Cardiac septum (tissue), 1 donor: ENCODE measurements around the gene TENM3. TPM values are rescaled to one million over a fixed set of nuclear protein-coding genes. Genes with fewer than 3 reads are reported as not detected.

ENCODE experiments used
- DNase-seq: peaks from one replicate; pipeline ENCODE4 v3.0.0-alpha.2; 2020; ENCODE audit warnings: low spot score
- intact Hi-C: fragments of 100-400 bp; cut with DNase I; formaldehyde crosslinking; loops from one replicate; pipeline ENCODE4 v1.14.0; 2022
- total RNA-seq: library from RNA; stranded (reverse); fragmentation: NEBNext Ultra II Directional; extraction: Animal tissue kit (Norgen Biotek cat#: 25700); gene quantifications from one replicate; pipeline ENCODE4 v1.2.1, GENCODE V29; 2021
- donor health status: DM: no; HTN: no; CAD: no.

Gene TENM3
- total RNA-seq, 1 donor from 2014 or later, result 3.9 TPM

DNA sequence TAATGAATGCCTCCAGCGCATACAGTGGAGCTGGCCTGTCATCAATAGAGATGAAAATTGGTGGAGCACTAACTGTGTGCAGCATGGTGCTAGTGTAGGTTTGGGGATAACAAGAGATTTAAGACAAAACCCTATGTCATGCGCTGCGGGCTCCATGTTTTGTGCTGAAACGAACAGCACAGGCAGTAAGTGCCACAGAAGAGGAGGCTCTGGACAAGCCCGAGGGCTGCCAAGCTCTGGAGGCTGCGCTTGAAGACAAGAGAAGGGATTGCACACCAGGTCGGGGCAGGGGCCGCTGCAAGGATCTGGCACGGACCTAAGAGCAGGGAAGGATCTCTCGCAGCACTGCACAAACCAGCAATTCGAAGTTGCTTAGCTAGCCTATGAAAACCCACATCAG lies 35.5 kb downstream of the TENM3 start:
- DNase-seq, result no peak
- intact Hi-C loops, result no loop called here

DNA sequence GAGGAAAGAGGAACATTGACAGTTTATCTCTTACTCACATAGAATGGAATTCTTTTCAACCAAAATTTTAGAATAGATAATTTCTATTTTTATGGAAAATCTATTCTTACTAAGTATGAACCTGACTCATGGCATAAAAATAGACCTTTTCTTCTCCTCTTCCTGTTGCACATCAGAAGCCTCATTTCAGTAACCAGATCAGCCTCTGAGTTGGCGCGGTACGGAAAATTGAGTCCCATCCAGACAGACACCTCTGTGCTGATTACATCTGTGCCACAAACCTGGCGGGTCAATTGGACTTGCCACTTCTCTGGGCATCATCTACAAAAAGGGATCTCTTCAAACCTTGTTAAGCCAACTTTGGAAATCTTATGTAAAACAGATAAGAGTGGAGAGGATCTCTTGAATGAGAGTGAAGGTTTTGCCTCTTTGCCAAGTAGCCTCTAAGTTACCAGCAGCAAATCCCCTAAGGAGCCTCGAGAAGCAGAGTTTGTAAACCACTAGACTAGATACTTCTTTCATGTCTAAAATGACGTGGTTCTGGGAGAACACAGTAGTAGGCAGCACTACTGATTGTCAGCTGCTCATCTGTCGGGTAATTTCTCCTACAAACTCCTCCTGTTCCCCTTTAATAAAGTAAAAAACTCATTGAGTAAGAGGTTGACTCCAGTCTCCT lies 37.4 kb downstream of the TENM3 start:
- no peak for DNase-seq
- intact Hi-C loops, result no loop called here

DNA sequence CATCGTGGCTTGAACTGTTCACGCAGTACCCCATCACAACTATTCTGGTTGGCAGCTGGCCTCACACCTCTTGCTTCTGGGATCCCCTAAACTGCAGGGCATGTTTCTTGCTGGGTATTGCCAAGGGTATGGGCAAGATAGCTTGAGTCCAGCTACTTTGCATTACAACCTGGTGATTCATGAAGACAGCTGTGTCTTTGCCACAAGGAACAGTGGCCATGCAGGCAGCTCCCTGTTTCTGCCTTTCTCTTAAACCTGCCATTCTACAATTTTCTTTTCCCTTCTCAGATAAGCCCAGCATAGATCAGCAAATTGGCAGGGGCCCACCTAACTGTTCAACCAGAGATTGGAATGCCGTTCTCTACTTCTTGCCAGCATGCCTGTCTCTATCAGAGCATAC lies 42.8 kb downstream of the TENM3 start:
- intact Hi-C loops, result no loop called here
- no peak for DNase-seq

DNA sequence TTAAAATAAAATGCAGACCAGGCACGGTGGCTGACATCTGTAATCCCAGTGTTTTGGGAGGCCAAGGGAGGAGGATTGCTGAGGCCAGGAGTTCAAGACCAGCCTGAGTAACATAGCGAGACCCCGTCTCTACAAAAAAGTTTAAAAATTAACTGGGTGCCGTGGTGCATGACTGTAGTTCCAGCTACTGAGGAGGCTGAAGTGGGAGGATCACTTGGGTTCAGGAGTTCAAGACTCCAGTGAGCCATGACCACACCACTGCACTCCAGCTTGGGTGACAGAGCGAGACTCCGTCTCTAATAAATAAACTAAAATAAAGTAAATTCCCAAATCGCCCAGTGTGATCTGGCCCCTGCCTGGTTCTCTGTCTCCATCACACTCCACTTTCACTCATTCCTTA lies 43.7 kb downstream of the TENM3 start:
- intact Hi-C loops, result no loop called here
- DNase-seq, result no peak

DNA sequence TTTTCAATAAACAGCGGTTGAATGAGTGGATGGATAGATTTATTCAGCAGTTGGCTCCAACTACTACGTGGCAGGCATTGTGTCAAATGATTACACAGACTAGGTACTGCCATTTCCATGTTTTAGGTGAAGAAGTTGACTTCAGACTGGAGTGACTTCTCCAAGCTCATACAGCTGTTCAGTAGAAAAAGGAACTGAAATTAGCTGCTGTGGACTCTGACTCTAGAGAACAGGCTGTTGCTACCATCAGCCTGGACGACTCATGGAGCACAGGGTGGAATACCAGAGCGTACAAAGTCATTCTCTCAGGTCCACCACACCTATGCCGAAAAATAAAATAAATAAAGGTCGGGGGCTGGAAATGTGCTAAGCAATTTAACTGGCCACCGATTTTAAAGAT lies 45.3 kb downstream of the TENM3 start:
- DNase-seq, result no peak
- intact Hi-C loops, result no loop called here

GRCh38 chr4:182289809-182290208 lies 46.6 kb downstream of the TENM3 start:
- no peak for DNase-seq
- intact Hi-C loops, result no loop called here

DNA sequence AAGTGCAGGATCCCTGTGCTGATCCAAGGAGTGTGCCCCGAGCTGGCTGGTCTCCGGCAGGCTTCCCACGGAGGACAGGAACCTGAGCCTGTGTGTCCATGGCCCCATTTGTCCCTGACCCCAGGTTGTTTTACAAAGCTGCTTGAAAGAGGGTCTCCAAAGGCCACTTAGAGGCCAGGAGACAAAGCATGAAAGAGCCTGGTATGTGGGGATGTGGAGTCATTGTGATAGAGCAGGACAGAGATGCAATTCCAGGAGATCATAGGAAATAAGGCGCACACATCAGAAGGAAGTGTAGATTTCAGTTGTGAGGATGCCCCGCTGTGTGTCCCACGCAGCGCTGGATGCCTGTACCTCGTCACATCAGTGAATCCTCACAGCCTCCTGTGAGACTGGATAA lies 48.0 kb downstream of the TENM3 start:
- DNase-seq, result no peak
- intact Hi-C loops, result no loop called here

- intact Hi-C loops, result no loop called here
Observed at GRCh38 chr4:182291597-182292270, 48.5 kb downstream of the TENM3 start.

GRCh38 chr4:182292612-182293011 lies 49.4 kb downstream of the TENM3 start:
- no peak for DNase-seq
- intact Hi-C loops, result no loop called here

More at GRCh38 chr4:182291597-182292270, 48.5 kb downstream of the TENM3 start:
- DNase-seq, result no peak

GRCh38 chr4:182293691-182294255 lies 50.6 kb downstream of the TENM3 start:
- intact Hi-C loops, result no loop called here
- DNase-seq, result no peak

- no peak for DNase-seq
- intact Hi-C loops, result no loop called here
Observed at GRCh38 chr4:182294451-182294850, 51.2 kb downstream of the TENM3 start.

DNA sequence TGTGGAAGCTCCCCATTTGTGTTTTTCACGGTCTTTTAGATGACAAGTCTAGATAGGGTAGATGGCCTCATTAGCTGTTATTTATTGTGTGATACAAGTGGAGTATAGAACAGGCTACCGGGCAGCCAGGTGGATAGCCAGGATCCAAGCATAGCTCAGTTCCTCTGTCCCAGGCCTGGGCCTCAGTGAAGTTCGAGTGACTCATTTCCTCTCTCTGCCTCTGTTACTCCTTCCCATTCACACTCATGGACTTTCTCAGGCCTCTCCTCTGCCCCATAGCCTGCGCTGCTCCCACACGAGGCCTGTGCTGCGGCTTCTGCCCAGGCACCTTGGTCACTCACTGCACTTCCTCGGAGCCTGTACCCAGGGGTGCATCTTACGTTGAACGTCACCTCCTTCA lies 54.5 kb downstream of the TENM3 start:
- intact Hi-C loops, result no loop called here
- no peak for DNase-seq

DNA sequence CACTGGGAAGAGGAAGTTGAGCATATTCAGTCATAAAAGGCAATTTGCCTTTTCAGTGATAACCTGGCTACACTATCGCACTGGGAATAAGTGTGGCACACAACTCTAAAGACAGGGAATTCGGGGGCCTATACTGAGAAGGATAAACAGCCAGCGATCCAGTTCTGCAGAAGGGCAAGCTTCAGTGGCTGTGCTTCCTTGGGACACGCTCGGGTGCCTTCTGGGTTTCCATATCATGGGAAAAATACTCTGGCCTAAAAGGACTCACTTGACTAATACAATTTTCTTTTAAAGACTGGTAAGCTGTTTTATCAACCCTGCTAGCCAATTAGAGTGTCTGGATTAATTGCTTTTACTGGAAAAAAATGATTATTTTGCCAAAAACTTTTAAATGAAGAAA lies 58.5 kb downstream of the TENM3 start:
- DNase-seq, result no peak
- intact Hi-C loops, result no loop called here

- intact Hi-C loops, result no loop called here
Observed at GRCh38 chr4:182303847-182304246, 60.6 kb downstream of the TENM3 start.

GRCh38 chr4:182306792-182307507 lies 63.7 kb downstream of the TENM3 start:
- DNase-seq, result no peak
- intact Hi-C loops, result no loop called here

More at GRCh38 chr4:182303847-182304246, 60.6 kb downstream of the TENM3 start:
- DNase-seq, result no peak

DNA sequence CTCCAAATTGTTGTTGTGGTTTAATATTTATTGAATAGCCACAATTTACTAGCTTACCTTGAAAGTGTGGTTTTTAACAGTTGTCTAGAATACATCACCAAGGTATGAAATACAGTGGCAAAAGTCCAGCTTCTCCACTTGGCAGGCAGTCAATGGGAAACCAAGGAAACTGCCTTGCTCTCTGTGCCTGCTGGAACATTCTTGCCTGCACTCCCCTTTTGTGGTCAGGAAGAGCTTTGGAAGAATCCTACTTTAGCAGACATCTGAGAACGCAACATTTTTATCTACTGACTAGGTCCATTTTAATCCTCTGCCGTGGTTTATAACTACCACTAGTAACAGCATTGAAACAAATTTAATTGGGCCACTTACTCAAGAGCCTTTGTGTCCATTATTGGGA lies 64.5 kb downstream of the TENM3 start:
- no peak for DNase-seq
- intact Hi-C loops, result no loop called here

- no peak for DNase-seq
- intact Hi-C loops, result no loop called here
Observed at GRCh38 chr4:182309877-182310276, 66.7 kb downstream of the TENM3 start.

GRCh38 chr4:182310316-182310715 lies 67.1 kb downstream of the TENM3 start:
- intact Hi-C loops, result no loop called here
- DNase-seq, result no peak

DNA sequence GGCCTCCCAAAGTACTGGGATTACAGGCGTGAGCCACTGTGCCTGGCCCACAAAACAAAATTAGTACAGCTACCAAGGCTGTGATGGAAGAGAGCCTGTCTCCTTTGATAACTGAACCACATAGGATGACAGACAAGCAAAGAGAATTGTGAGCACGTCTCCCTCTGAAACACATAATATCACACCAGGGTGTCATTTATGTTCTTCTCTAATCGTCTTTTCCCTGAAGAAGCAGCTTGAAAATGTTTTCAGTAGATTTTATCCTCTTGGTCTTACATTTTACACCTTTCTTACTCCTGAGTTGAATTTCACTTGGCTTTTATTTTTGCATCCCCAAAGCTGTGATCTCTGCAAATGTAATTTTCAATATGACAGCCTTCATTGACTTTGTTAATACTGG lies 67.8 kb downstream of the TENM3 start:
- intact Hi-C loops, result no loop called here
- DNase-seq, result no peak

DNA sequence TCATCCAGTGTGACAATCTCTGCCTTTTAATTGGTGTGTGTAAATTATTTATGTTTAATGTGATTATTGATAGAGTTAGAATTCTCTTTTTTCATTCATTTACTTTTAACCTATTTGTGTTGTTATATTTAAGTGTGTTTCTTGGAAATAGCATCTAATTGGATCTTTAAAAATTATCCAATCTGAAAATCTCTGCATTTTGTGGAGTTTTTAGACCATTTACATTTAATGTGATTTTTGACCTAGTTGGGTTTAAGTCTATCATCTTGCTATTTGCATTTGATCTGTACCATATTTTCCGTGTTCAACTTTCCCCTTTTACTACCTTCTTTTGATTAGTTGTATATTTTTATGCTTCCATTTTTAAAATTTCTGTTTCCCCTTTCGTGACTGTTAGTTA lies 71.3 kb downstream of the TENM3 start:
- intact Hi-C loops, result no loop called here
- no peak for DNase-seq

GRCh38 chr4:182318256-182318655 lies 75.1 kb downstream of the TENM3 start:
- DNase-seq, result no peak
- intact Hi-C loops, result no loop called here
